HG03439 (cell line): Measurements from ENCODE around the gene ANKRD10.

Source experiments
- ATAC-seq: cut with Tn5 transposase; IDR thresholded peaks from one replicate; pipeline ENCODE4 v1.9.1; 2021; ENCODE audit warnings: mild to moderate bottlenecking, moderate library complexity; ENCODE audit not compliant: unreplicated experiment

The ANKRD10 gene

GRCh38 chr13:110832205-110832479 is 82.7 kb downstream of the ANKRD10 start:
- no peak for ATAC-seq

- ATAC-seq: no peak
These were observed 83.2 kb downstream of the ANKRD10 start for GRCh38 chr13:110831437-110832204.

GRCh38 chr13:110830800-110831371 is 84.0 kb downstream of the ANKRD10 start:
- ATAC-seq: no peak

- ATAC-seq: no peak
These were observed 84.5 kb downstream of the ANKRD10 start for GRCh38 chr13:110830331-110830730.

- ATAC-seq: no peak
These were observed 85.4 kb downstream of the ANKRD10 start for GRCh38 chr13:110829486-110829885.

GRCh38 chr13:110828705-110829104 is 86.2 kb downstream of the ANKRD10 start:
- ATAC-seq: no peak
